ENCODE data around the gene DHX40. TPM values are rescaled to one million over a fixed set of nuclear protein-coding genes. Genes with fewer than 3 reads are reported as not detected.
"Not testable (repeated sequence)": the region's sequence is repeated elsewhere in the genome, so short reads cannot be mapped to it uniquely, and the experiment has no call there.

Gene DHX40
- polyA plus RNA-seq, 3 donors, result 14.8 to 17.2 (median 15.5) TPM

DNA sequence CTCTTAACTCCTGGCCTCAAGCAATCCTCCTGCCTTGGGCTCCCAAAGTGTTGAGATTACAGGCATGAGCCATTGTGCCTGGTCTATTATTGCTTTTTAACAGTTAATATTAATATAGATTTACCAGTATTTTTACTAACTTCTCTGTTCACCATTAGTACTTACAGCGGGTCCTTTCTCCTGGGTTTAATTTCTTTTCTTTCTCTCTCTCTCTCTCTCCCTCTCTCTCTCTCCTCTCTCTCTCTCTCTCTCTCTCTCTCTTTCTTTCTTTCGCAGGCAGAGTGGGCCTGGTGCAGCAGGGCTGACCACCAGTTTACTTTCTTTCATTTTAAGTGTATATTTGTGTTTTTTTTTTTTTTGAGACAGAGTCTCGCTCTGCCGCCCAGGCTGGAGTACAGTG lies 14.7 kb upstream of the DHX40 start:
- no peak overlapping the region for H3K27ac ChIP-seq (ENCODE audit: low read depth, low read length)
- WGBS, 3 donors, result 96 to 98% (median 98%) methylated on average over 2 of the region's 4 CpGs

DNA sequence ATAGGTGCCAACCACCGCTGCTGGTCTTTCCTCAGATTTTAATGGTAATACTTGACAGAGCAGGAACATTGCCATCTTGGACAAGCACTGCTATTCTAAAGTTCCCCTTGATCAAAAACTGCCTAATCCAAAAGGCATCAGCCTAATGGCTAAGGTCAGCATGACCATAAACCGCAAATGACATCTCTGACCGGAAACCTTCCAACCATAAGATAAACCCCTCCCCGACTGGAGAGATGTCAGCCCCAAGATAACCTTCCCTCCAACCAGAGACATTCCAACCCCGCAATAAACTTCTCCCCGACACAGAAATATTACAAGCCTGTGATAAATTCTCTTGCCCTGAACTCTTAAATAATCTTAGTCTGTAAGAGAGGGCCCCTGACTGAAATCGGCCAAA lies 7.4 kb upstream of the DHX40 start:
- H3K27ac ChIP-seq (ENCODE audit: low read depth, low read length), result no peak overlapping the region
- 75 to 84% (median 81%) methylated on average over 7 of the region's 7 CpGs for WGBS, 3 donors

DNA sequence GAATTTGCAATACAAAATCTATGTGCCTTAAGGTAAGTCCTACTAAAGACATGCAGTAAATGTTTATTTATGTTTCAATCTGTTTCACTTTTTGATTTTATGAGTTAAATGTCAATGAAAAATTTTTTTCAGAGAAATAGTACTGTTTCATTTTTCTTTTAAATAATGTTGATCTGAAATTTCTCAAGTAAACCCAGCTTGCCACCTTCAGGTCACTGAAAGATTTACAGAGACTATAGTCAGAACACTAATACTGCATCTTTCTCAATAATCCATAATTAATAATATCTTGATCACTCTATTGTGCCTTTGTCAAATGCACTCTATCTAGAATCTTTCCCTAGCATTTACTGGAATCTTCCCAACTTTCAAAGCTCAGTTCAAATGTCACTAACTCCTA lies 6.5 kb upstream of the DHX40 start:
- H3K27ac ChIP-seq (ENCODE audit: low read depth, low read length), result no peak overlapping the region

DNA sequence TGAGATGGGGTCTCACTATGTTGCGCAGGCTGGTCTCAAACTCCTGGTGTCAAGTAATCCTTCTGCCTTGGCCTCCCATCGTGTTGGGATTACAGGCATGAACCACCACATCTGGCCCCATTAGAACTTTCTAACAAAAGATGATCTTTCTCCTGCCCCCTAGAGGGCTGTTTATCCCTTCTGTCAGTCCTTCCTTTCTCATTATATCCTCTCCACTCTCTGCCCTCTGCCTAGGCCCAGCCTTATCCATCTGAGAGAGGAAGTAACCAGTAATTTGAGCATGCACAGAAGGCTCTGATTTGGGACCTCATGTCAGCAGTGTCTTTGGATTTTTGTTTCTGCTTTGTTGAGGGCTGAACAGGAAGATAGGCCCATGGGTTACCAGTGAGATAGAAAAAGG lies 4.4 kb upstream of the DHX40 start:
- no peak overlapping the region for H3K27ac ChIP-seq (ENCODE audit: low read depth, low read length)
- WGBS, 3 donors, result 82 to 85% (median 85%) methylated on average over 2 of the region's 2 CpGs

DNA sequence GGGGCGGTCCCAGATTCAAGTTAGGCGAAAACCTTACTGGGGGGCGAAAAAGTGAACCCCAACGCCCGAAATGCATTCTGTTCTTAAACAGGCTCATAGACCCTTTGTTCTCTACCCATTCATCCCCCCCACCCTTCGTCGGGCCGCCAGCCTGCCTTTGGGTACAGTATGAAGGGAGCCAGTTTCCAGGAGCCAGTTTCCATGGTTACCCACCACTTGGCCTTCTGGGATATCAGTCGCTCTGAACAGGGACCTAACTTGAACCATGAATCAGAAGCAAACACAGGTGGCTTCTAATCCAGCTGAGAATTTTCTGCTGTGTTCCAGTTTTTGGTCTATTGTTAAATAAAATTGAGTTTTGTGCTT lies 532 bp downstream of the DHX40 start:
- 0 to 1% (median 0%) methylated on average over 9 of the region's 9 CpGs for WGBS, 3 donors
- H3K27ac ChIP-seq (ENCODE audit: low read depth, low read length), result no peak overlapping the region

DNA sequence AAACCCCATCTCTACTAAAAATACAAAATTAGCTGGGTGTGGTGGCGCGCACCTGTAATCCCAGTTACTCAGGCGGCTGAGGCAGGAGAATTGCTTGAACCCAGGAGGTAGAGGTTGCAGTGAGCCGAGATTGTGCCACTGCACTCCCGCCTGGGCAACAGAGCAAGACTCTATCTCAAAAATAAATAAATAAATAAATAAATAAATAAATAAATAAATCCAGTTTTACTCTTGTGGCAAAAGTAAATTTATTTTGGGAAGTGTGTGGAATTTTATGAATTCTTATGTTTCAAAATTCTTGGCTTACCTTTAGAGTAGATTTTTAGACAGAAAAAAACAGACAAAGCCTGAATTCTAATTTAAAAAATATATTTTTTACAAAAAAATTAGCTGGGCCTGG lies 3.7 kb downstream of the DHX40 start:
- H3K27ac ChIP-seq (ENCODE audit: low read depth, low read length), result not testable (repeated sequence)
- 96 to 99% (median 99%) methylated on average over 5 of the region's 5 CpGs for WGBS, 3 donors

DNA sequence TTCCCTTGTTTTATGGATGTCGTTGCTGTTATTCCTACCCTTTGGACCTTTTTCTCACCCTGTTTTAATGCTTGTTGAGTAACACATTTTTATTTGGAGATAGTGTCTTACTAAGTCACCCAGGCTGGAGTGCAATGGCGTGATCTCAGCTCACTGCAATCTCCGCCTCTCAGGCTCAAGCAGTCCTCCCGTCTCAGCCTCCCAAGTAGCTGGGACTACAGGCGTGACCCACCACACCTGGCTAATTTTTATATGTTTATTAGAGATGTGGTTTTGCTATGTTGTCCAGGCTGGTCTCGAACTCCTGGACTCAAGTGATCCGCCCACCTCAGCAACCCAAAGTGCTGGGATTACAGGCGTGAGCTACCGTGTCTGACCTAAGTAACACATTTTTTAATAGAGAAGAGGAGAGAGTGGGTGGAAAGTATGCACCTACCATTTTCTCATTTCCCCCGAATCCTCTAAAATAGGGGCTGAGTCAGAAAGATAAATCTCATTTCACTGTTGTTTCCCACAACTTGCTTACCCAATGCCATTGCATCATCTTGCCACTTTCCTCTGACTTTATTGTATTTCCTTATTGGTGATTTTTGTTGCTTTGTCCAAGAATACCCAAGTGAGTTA lies 7.0 kb downstream of the DHX40 start:
- H3K27ac ChIP-seq (ENCODE audit: low read depth, low read length), result no peak overlapping the region
- WGBS, 3 donors, result 88 to 96% (median 90%) methylated on average over 10 of the region's 10 CpGs

DNA sequence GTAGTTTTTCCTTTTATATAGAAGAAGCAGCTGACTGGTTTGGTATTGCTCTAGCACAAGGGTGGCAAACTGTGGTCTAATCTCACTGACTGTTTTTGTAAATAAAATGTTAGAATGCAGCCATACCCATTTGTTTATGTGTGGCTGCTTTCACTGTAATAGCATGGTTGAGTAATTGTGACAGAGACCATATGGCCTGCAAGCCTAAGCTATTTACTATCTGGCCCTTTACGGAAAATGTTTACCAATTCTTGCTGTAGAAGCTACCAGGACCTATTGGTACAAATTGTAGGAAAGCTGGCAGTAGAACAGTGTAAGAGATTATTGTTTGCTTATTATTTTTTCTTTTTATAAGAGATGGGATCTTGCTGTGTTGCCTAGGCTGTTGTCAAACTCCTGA lies 18.8 kb downstream of the DHX40 start:
- WGBS, 3 donors, result no CpG with 5 or more reads among the region's 1 CpG
- not testable (repeated sequence) for H3K27ac ChIP-seq (ENCODE audit: low read depth, low read length)

DNA sequence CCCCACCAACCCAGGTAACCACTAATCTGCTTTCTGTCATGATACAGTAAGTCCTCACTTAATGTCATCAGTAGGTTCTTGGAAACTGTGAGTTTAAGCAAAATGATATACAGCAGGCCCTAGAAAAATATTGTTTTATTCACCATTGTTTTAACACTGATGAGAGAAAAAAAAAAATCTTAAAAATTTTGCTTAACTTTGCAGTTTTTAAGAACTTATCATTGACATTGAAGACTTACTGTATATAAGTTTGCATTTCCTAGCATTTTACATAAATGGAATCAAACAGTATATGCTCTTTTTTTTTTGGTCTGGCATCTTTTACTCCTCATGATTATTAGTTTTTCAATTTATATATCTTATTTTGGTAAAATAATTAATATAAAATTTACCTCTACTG lies 34.8 kb downstream of the DHX40 start:
- H3K27ac ChIP-seq (ENCODE audit: low read depth, low read length), result no peak overlapping the region

DNA sequence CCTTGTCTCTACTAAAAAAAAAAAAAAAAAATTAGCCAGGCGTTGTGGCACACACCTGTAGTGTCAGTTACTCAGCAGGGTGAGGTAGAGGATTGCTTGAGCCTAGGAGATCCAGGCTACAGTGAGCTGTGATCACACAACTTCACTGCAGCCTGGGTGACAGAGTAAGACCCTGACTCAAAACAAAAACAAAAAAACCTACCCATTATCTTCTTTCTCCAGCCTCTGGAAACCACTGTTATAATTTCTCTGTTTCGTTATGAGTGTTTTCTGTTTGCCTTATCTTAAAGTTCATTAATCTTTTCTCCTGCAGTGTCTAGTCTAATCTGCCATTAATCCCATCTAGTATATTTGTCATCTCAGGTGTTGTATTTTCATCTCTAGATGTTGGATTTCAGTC lies 35.7 kb downstream of the DHX40 start:
- 89 to 93% (median 91%) methylated on average over 2 of the region's 2 CpGs for WGBS, 3 donors
- H3K27ac ChIP-seq (ENCODE audit: low read depth, low read length), result no peak overlapping the region

DNA sequence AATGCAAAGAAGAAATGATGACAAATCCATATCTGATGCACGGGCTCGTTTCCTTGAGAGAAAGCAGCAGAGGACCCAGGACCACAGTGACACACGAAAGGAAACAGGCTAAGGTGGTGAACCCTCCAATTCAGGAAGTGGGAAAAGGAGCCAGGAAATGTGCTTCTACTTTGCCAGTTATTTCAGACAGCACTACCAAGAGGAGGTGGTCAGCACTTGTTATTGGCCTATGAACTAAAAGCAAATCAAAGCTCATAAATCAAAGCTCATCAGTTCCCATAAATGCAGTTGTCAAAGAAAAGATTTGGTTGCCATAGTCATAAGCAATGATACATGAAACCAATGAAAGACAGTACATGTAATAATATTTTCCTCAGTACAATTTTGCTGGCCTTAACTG lies 41.7 kb downstream of the DHX40 start:
- WGBS, 3 donors, result 44 to 81% (median 44%) methylated on average over 3 of the region's 3 CpGs
- no peak overlapping the region for H3K27ac ChIP-seq (ENCODE audit: low read depth, low read length)

DNA sequence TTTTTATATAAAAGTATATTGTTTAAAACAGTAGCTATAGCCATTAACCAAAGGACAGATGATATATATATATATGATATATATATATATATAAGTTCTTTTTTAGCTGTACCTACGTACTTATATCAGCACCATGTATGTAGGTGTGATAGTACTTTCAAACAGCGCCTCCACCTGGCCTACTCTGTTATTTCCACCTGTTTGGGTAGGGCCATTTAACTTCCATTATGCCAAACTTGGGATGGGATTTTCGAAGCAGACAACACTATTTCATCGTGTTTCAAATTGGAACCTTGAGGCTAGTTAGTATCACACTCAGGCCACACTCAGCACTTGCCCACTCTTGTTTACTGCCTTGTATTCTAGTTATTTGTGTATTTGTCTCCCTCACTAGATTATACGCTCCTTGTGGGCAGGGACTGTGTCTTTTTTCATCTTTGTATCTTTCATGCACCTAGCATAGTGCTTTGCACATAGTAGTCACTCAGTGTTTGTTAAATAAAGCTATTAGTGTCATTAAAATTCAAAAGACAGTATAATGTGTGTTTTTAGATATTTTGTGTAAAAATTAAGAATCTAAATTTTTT lies 42.5 kb downstream of the DHX40 start:
- no peak overlapping the region for H3K27ac ChIP-seq (ENCODE audit: low read depth, low read length)
- WGBS, 3 donors, result 84 to 93% (median 92%) methylated on average over 5 of the region's 5 CpGs

DNA sequence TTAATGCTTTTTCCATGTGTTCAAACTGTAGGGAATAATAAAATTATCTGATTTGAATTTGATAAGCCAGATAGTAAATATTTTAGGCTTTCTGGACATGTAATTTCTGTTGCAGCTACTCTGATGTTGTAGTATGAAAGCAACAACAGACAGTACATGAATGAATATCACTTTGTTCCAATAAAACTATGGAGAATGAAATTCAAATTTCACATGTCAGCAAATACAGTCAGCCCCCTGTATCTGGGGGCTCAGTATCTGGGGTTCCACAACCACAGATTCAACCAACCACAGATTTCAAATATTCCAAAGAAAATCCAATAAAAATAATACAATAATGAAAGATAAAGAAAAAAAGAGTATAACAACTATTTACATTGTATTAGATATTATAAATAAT lies 46.1 kb downstream of the DHX40 start:
- no peak overlapping the region for H3K27ac ChIP-seq (ENCODE audit: low read depth, low read length)

DNA sequence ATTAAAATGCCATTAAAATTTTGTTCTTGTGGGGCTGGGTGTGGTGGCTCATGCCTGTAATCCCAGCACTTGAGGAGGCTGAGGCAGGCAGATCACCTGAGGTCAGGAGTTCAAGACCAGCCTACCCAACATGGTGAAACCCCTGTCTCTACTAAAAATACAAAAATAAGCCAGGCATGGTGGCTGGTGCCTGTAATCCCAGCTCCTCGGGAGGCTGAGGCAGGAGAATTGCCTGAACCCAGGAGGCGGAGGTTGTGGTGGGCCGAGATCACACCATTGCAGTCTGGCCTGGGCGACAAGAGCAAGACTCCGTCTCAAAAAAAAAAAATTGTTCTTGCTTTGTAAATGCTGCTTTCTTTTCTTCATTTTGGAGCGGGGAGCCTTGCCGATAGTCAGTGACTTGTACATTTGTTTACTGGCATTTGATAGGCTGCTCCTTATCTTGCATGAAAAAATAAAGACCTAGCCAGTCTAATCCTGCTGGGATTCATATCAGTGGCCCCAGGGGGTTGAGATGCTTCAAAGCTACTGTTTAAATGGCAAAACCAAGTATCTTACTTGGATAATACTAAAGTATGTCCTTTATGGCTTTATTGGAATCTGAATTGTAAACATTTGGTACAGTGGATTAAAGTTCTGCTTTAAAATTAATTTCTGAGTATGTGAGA lies 51.0 kb downstream of the DHX40 start:
- WGBS, 3 donors, result 92 to 95% (median 92%) methylated on average over 7 of the region's 7 CpGs
- no peak overlapping the region for H3K27ac ChIP-seq (ENCODE audit: low read depth, low read length)

DNA sequence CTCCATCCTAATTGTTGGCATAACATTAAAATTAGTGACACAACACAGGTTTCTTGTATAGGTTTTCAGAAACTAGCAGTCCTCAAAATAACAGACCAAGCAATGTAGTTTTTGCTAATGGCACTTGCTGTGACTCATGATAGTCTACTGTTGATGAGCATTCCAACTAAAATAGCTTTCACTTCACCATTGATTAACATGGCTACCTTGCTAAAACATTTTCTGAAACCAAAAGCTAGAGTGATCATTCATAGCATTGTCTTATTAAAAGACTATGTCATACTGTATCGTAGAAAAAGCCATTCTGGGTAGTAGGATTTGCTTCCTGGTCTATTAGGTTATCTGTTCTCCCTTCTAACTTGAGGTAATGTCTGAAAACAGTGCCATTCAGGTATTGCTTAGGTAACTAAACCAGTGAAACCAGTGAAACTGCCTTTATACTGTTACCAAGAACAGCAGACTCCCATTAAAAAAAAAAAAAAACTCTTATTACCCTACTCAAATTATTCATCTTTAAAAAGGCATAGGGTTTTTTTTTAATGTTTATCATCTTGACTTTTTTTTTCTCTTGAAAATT lies 51.8 kb downstream of the DHX40 start:
- no peak overlapping the region for H3K27ac ChIP-seq (ENCODE audit: low read depth, low read length)
- WGBS, 3 donors, result 75 to 94% (median 86%) methylated on average over 1 of the region's 1 CpG

DNA sequence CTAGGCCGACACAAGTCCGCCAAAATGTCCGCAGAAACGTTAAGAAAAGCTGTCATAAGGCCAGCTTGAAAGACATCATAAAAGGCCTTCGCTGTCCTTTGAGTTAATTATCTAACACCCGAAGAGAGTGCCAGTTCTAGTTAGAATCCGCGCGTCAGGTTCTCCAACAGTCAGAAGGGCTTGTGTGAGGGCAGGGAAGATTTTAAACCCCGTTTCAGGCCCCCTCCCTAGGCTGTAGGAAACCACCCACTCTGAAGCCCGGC lies 53.6 kb downstream of the DHX40 start:
- H3K27ac ChIP-seq (ENCODE audit: low read depth, low read length), result peak overlapping the region; percentile 81
- WGBS, 3 donors, result 0 to 1% (median 1%) methylated on average over 11 of the region's 11 CpGs

DNA sequence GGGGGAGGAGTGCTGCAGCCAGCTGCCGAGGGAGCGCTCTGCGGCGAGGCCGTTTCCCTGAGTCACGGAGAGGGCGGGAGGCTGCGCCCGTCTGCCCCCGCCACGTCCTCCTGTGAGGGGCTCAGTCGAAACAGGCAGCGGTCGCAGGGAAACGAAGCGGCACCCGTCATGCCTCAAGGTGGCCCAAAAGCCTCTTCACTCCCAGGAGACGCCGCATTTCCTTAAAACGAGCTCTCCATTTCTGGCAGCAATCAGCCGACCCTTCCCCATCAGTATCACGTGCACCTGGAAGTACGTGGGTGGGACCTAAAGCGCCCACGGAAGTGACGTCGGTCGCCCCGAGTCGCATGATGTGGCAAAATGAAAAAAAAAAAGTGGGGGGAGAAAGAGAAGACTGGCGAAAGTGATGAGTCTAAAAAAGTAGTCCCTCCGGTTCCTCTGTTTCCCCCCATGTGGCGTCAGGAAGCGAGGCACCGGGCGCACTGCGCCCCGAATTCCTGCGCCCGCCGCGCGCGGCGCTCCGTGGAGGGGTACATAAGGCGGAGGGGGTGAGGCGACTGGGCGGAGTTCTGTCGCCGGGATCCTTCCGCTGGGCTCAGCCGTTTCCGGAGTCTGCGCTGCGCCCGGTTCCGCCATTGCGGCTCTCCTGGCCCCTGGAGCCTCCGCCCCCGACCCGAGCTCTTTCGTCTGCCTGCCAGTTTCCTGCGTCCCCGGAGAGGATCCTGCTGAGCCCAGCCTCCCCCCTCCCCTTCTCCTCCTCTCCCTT lies 54.1 kb downstream of the DHX40 start, which contains the start of gene CLTC:
CLTC (plus strand) TSS at position 598 of the 766 bp plus-strand sequence. CDS start 237 bp downstream, outside the sequence.
- 0 to 1% (median 0%) methylated on average over 64 to 65 of the region's 65 CpGs for WGBS, 3 donors
- H3K27ac ChIP-seq (ENCODE audit: low read depth, low read length), result peak within 1 kb of the TSS; percentile 81

DNA sequence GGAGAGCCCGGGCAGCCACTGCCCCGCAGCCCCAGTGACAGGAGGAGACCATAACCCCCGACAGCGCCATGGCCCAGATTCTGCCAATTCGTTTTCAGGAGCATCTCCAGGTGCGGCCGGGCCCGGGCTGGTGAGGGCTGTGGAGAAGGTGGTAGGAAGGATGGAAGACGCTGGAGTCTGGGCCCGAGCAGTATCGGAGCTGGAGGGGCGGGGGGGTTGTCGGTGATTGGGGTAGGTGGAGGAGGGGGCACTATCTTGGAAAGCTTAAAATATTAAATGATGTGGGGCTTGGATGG lies 54.6 kb downstream of the DHX40 start:
- WGBS, 3 donors, result 0 to 1% (median 1%) methylated on average over 13 of the region's 13 CpGs
- H3K27ac ChIP-seq (ENCODE audit: low read depth, low read length), result peak overlapping the region; percentile 55

DNA sequence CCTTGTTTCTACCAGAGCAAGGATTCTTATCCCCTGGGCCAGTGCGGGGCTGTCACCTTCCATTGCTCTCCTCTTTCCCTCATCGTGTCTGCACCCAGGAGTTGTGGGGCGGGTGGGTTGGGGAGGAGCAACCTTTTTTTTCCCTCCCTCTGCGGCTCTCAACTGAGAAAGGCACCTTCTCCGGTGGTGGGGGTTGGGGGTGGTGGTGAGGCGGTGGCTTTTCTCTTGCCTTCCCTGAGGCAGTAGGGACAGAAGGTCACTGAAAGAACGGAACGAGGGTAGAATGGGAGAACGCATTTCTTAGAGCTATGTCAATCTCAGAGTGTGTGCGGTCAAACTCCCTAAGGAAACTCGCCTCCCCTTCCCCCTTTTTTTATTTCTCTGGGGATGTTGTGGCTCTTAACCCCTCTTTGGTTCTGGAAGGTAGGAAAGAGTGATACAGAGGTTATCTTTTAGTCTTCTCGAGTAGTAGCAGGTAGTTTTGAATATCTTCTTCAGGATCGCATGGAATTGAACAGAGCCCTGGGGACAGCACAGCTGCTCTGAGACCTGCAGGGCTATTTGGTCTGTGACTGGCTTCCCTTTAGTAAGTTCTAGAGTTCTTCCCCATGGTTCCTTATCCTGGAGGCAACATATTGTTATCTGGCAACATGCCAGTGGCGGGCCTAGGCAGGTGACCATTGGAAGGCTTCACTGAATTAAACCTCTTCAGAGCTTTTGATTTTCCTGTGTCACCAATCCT lies 55.3 kb downstream of the DHX40 start:
- H3K27ac ChIP-seq (ENCODE audit: low read depth, low read length), result peak overlapping the region; percentile 55
- 1 to 3% (median 1%) methylated on average over 14 of the region's 14 CpGs for WGBS, 3 donors
